ENCODE results near the gene GPR25. TPM values are rescaled to one million over a fixed set of nuclear protein-coding genes. Genes with fewer than 3 reads are reported as not detected.

Gene GPR25
- polyA plus RNA-seq, 1 experiment, result not detected

DNA sequence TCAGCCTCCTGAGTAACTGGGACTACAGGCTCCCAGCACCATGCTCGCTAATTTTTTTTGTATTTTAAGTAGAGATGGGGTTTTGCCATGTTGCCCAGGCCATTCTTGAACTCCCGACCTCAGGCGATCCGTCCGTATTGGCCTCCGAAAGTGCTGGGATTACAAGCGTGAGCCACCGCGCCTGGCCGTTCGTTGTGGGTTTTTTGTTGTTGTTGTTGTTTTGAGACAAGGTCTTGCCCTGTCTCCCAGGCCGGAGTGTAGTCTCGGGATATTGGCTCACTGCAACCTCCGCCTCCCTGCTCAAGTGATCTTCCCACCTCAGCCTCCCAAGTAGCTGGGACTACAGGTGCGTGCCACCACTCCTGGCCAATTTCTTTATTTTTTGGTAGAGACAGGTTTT lies 17.2 kb downstream of the GPR25 start:
- Histone ChIP-seq H3K27me3 (ENCODE audit: control insufficient read depth, insufficient read depth, low read length) (peaks cover 71% of the 10 kb centered on the region), H3K4me3 (ENCODE audit: low read depth, low read length) (no peak overlapping the region), H3K9me3 (ENCODE audit: control insufficient read depth, insufficient read depth, low read length) (no peaks in the 10 kb centered on the region), H3K27ac (ENCODE audit: low read depth, low read length) (no peak overlapping the region)
- no peak for DNase-seq (ENCODE audit: low read depth, low spot score)
- TF ChIP-seq, protein P1, sequence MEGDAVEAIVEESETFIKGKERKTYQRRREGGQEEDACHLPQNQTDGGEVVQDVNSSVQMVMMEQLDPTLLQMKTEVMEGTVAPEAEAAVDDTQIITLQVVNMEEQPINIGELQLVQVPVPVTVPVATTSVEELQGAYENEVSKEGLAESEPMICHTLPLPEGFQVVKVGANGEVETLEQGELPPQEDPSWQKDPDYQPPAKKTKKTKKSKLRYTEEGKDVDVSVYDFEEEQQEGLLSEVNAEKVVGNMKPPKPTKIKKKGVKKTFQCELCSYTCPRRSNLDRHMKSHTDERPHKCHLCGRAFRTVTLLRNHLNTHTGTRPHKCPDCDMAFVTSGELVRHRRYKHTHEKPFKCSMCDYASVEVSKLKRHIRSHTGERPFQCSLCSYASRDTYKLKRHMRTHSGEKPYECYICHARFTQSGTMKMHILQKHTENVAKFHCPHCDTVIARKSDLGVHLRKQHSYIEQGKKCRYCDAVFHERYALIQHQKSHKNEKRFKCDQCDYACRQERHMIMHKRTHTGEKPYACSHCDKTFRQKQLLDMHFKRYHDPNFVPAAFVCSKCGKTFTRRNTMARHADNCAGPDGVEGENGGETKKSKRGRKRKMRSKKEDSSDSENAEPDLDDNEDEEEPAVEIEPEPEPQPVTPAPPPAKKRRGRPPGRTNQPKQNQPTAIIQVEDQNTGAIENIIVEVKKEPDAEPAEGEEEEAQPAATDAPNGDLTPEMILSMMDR (IDR thresholded peaks at IDR 0.05; ENCODE audit: low read depth, low read length), result no peak
- POLR2A ChIA-PET, result no interaction called here
- CTCF ChIA-PET, result interaction anchor here (1.0 to 3.0 kb wide), 8 partner anchors 10 to 268 kb away, joined by 3 to 15 read pairs (median 4); no protein-coding TSS in a partner anchor

DNA sequence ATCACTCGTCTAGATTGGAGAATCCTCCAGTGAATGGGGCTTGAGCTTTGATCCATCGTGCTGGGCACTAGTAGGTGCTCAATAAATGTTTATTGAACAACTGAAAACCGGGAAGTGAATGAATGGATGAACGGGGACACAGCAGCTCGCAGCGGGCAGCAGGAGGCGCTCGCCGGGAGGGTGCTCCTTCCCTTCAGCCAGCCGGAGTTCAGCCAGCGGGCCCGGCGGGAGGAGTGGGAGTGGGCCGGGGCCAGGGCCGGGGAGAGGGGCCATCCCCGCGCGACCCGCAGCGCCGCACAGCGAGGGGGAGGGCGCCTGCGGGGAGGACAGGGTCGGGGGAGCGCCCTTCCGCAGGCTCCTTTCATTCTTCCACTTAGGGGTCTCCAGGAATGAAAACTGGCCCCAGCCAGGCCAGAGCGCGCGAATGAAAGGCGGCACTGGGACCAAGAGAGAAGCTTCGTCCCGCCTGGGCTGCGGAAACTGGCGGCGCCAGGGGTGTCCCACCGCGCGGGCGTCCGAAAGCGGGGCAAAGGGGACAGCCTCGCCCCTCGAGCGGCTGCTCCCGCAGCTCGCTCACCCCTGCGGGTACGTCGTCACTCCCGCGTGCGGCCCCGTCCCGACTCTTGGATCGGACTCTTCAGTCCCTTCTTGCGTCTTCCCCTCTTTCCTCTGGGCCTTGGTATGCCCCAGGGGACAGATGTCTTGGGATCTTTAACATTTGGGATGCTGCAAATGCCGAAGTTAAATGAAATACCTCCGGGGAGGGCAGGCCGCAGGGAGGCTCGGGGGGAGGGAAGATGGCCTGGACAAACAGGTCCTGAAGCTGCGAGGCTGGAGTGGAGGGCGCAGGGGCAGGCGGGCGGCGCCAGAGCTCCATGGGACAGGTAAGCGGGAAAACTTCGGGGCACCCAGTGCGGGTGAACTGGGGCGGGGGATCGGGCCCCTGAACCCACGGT lies 18.3 kb downstream of the GPR25 start:
- Histone ChIP-seq H3K27ac (ENCODE audit: low read depth, low read length) (no peak overlapping the region), H3K4me3 (ENCODE audit: low read depth, low read length) (peak overlapping the region; percentile 53), H3K9me3 (ENCODE audit: control insufficient read depth, insufficient read depth, low read length) (no peaks in the 10 kb centered on the region; the same call in 1 of the 2 replicates), H3K27me3 (ENCODE audit: control insufficient read depth, insufficient read depth, low read length) (peaks cover 78% of the 10 kb centered on the region)
- ChIA-PET POLR2A (interaction anchor here (0.6 to 1.0 kb wide), 2 partner anchors 13 to 355 kb away, joined by 4 to 8 read pairs; no protein-coding TSS in a partner anchor), CTCF (interaction anchor here (0.6 to 3.0 kb wide), 11 partner anchors 11 to 269 kb away, joined by 3 to 15 read pairs (median 4); no protein-coding TSS in a partner anchor)
- TF ChIP-seq, protein P1 (IDR thresholded peaks at IDR 0.05; ENCODE audit: low read depth, low read length), result peak; percentile 53
- no peak for DNase-seq (ENCODE audit: low read depth, low spot score)

DNA sequence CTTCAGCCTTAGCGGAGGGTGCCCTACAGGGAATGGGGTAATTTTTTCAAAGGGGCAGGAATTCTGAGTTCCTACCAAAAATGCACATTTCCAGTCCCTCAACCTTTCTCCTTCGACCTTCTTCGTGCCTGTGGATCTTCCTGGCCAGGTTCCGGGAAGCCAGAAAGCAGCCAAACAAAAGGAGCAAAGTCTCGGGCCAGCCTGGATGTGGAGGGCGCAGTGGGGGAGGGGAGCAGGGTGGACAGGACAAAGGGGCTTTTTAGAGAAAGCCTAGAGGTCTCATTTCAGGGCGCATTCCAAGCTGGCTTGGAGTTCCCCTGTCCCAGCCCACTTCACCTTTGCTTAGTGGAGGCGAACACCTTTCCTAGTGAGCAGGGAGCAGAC lies 19.0 kb downstream of the GPR25 start:
- ChIA-PET CTCF (interaction anchor here (0.6 to 3.0 kb wide), 4 partner anchors 14 to 269 kb away, joined by 3 to 15 read pairs (median 8); no protein-coding TSS in a partner anchor), POLR2A (interaction anchor here (1.0 kb wide), 1 partner anchor 12 kb away, joined by 8 read pairs; no protein-coding TSS in a partner anchor)
- no peak for DNase-seq (ENCODE audit: low read depth, low spot score)
- H3K27ac ChIP-seq (ENCODE audit: low read depth, low read length), result no peak overlapping the region
- no peak overlapping the region for H3K4me3 ChIP-seq (ENCODE audit: low read depth, low read length)
- peaks cover 76% of the 10 kb centered on the region for H3K27me3 ChIP-seq (ENCODE audit: control insufficient read depth, insufficient read depth, low read length)
- TF ChIP-seq, protein P1 (IDR thresholded peaks at IDR 0.05; ENCODE audit: low read depth, low read length), result no peak
- H3K9me3 ChIP-seq (ENCODE audit: control insufficient read depth, insufficient read depth, low read length), result no peaks in the 10 kb centered on the region; the same call in 1 of the 2 replicates

DNA sequence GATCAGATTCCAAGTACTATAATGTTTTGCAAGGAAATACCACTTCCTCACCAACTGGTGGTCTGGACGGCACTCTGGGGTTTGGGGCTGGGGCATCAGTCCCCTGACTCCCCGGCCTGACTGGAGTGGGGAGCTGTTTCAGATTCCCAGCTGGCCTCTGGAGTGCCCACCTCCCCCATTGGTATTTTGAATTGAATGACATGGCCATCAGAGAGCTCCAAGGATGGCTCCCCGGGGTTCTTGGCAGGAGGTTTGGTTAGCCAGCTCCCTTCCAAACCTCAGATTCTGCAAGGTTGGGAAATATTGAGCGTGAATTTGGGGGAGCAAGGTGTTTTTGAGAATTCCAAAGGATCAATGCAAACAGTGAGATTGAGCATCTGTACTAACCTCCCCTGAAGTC lies 19.8 kb downstream of the GPR25 start:
- Histone ChIP-seq H3K27ac (ENCODE audit: low read depth, low read length) (no peak overlapping the region), H3K9me3 (ENCODE audit: control insufficient read depth, insufficient read depth, low read length) (no peaks in the 10 kb centered on the region; the same call in 1 of the 2 replicates), H3K4me3 (ENCODE audit: low read depth, low read length) (no peak overlapping the region), H3K27me3 (ENCODE audit: control insufficient read depth, insufficient read depth, low read length) (peaks cover 73% of the 10 kb centered on the region)
- TF ChIP-seq, protein P1 (IDR thresholded peaks at IDR 0.05; ENCODE audit: low read depth, low read length), result no peak
- ChIA-PET POLR2A (no interaction called here), CTCF (no interaction called here)
- DNase-seq (ENCODE audit: low read depth, low spot score), result no peak

DNA sequence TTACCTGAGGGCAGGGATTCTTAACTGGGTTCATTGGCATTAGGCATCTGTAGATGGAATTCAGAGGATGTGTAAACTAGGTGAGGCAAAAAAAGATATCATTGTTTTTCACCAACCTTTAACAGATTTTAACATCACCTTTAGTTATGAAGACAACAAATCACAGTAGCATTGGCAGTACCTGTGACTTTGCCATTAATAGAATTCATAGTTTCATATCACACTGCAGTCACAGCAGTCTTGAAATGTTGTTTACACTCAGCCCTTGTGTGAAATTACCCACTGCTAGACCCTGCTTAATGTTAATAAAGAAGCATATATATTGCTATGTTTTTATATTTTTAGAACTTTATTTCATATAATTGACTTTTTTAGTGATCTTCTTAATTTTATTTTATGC lies 20.2 kb downstream of the GPR25 start:
- TF ChIP-seq, protein P1 (IDR thresholded peaks at IDR 0.05; ENCODE audit: low read depth, low read length), result no peak
- no peaks in the 10 kb centered on the region; the same call in 1 of the 2 replicates for H3K9me3 ChIP-seq (ENCODE audit: control insufficient read depth, insufficient read depth, low read length)
- ChIA-PET POLR2A (no interaction called here), CTCF (no interaction called here)
- peaks cover 71% of the 10 kb centered on the region for H3K27me3 ChIP-seq (ENCODE audit: control insufficient read depth, insufficient read depth, low read length)
- no peak for DNase-seq (ENCODE audit: low read depth, low spot score)
- no peak overlapping the region for H3K27ac ChIP-seq (ENCODE audit: low read depth, low read length)
- H3K4me3 ChIP-seq (ENCODE audit: low read depth, low read length), result no peak overlapping the region

Measured in AG04450 (cell line).